PC-3 (cell line): ENCODE measurements around the gene GADL1.

Source experiments
- CTCF ChIP-seq: fragments of 300-600 bp; sonication (generic); conservative IDR thresholded peaks from 2 replicates; pipeline ENCODE4 v1.5.1; 2017; ENCODE audit warnings: antibody characterized with exemption, low read depth, mild to moderate bottlenecking, low read length
- EZH2 ChIP-seq: fragments of 300-600 bp; sonication (generic); IDR thresholded peaks from one replicate; pipeline ENCODE4 v1.6.1; 2017; ENCODE audit warnings: antibody characterized with exemption, mild to moderate bottlenecking, low read length; ENCODE audit not compliant: unreplicated experiment
- EZH2phosphoT487 ChIP-seq: fragments of 300-600 bp; sonication (generic); IDR thresholded peaks from 2 replicates; pipeline ENCODE4 v1.6.1; 2018; ENCODE audit warnings: mild to moderate bottlenecking, antibody characterized with exemption, low read length, borderline replicate concordance

- TF ChIP-seq CTCF: no peak
- no peak for TF ChIP-seq EZH2phosphoT487
- no peak for TF ChIP-seq EZH2
Measured at GRCh38 chr3:30924763-30925162, 30.3 kb upstream of the GADL1 start.
